ENCODE measurements around the gene KRT36.

- TF ChIP-seq CTCF (IDR thresholded peaks at IDR 0.05; ENCODE audit: control extremely low read depth in 1 of 3, insufficient read depth in 1 of 3, low read depth in 1 of 3, low read length in 3 of 3) (no peak), MAFK (IDR thresholded peaks at IDR 0.05; ENCODE audit: low read depth, low read length) (no peak), EZH2 (IDR thresholded peaks at IDR 0.05; ENCODE audit: low read depth, low read length, severe bottlenecking) (no peak), USF2 (IDR thresholded peaks at IDR 0.05; ENCODE audit: low read length) (no peak), BRCA1 (IDR thresholded peaks at IDR 0.05; ENCODE audit: low read depth, low read length) (no peak), ATF3 (IDR thresholded peaks at IDR 0.05; ENCODE audit: insufficient read depth, low read depth, low read length) (no peak), HDAC2 (IDR thresholded peaks at IDR 0.05; ENCODE audit: borderline replicate concordance in 1 of 2, low read depth in 2 of 2, low read length in 2 of 2) (no peak), RBBP5 (IDR thresholded peaks at IDR 0.05; ENCODE audit: borderline replicate concordance, low read depth, low read length) (no peak)
Measured at GRCh38 chr17:41516147-41516829, 26.6 kb upstream of the KRT36 start.
